Ectodermal cell (in vitro differentiated cells): ENCODE results near the gene DAAM1.
A peak's percentile ranks its signal among the peaks of the same experiment; 100 is the strongest.

Experiments used
- H3K27ac ChIP-seq: 2 replicates; pipeline ENCODE4 v1.7.0; 2013; ENCODE audit warnings: mild to moderate bottlenecking, low read depth, low read length; ENCODE audit not compliant: insufficient read depth, poor library complexity, severe bottlenecking
- H3K27me3 ChIP-seq: 2 replicates; pipeline ENCODE4 v1.7.0; 2013; ENCODE audit warnings: mild to moderate bottlenecking, low read length; ENCODE audit not compliant: insufficient read depth, control insufficient read depth, poor library complexity, severe bottlenecking
- H3K36me3 ChIP-seq: one replicate; pipeline ENCODE4 v1.7.0; 2013; ENCODE audit warnings: low read length; ENCODE audit not compliant: control insufficient read depth, insufficient read depth
- H3K4me1 ChIP-seq: one replicate; pipeline ENCODE4 v1.7.0; 2013; ENCODE audit warnings: low read length; ENCODE audit not compliant: control insufficient read depth, insufficient read depth
- H3K4me3 ChIP-seq: 2 replicates; pipeline ENCODE4 v1.7.0; 2013; ENCODE audit warnings: low read depth, low read length, control low read depth; ENCODE audit not compliant: insufficient read depth
- H3K9me3 ChIP-seq: 2 replicates; pipeline ENCODE4 v1.7.0; 2013; ENCODE audit warnings: mild to moderate bottlenecking, low read length, moderate library complexity; ENCODE audit not compliant: control insufficient read depth
- WGBS, 2 experiments: methylation state at CpG; one replicate each; pipeline ENCODE4 v1.1.7; 2013; ENCODE audit warnings: missing lambda C conversion rate in 2 of 2; 5-methylcytosine and 5-hydroxymethylcytosine counted together

DAAM1 gene

GRCh38 chr14:59363531-59364226 lies 175.2 kb downstream of the DAAM1 start:
- 89 to 96% methylated on average over 5 of the region's 5 CpGs for WGBS, 2 experiments
- no peak overlapping the region for H3K4me3 ChIP-seq

GRCh38 chr14:59370158-59370742 lies 181.8 kb downstream of the DAAM1 start:
- 100% methylated on average over 1 of the region's 3 CpGs for WGBS, 2 experiments
- H3K4me1 ChIP-seq = peaks cover 5% of the 10 kb centered on the region

More at GRCh38 chr14:59363531-59364226, 175.2 kb downstream of the DAAM1 start:
- no peak overlapping the region for H3K27ac ChIP-seq
- no peaks in the 10 kb centered on the region for H3K4me1 ChIP-seq
- no peaks in the 10 kb centered on the region for H3K27me3 ChIP-seq
- H3K9me3 ChIP-seq = no peaks in the 10 kb centered on the region
- H3K36me3 ChIP-seq = peaks cover 6% of the 10 kb centered on the region

GRCh38 chr14:59371771-59372170 lies 183.3 kb downstream of the DAAM1 start:
- no peak overlapping the region for H3K4me3 ChIP-seq
- no peaks in the 10 kb centered on the region for H3K27me3 ChIP-seq
- H3K9me3 ChIP-seq = no peaks in the 10 kb centered on the region
- 86 to 91% methylated on average over 2 of the region's 2 CpGs for WGBS, 2 experiments
- H3K4me1 ChIP-seq = peaks cover 5% of the 10 kb centered on the region
- H3K27ac ChIP-seq = no peak overlapping the region
- peaks cover 6% of the 10 kb centered on the region for H3K36me3 ChIP-seq

More at GRCh38 chr14:59370158-59370742, 181.8 kb downstream of the DAAM1 start:
- no peaks in the 10 kb centered on the region for H3K9me3 ChIP-seq
- peaks cover 6% of the 10 kb centered on the region for H3K36me3 ChIP-seq
- H3K4me3 ChIP-seq = no peak overlapping the region
- no peak overlapping the region for H3K27ac ChIP-seq
- H3K27me3 ChIP-seq = no peaks in the 10 kb centered on the region

- Histone ChIP-seq H3K27me3 (no peaks in the 10 kb centered on the region), H3K36me3 (no peaks in the 10 kb centered on the region), H3K27ac (no peak overlapping the region), H3K9me3 (no peaks in the 10 kb centered on the region), H3K4me3 (no peak overlapping the region), H3K4me1 (peaks cover 5% of the 10 kb centered on the region)
- WGBS, 2 experiments = 97% methylated on average over 3 of the region's 3 CpGs
Measured at GRCh38 chr14:59374048-59374447, 185.6 kb downstream of the DAAM1 start.

- Histone ChIP-seq H3K27me3 (no peaks in the 10 kb centered on the region), H3K27ac (no peak overlapping the region), H3K4me3 (no peak overlapping the region), H3K4me1 (peaks cover 5% of the 10 kb centered on the region), H3K36me3 (no peaks in the 10 kb centered on the region), H3K9me3 (no peaks in the 10 kb centered on the region)
- 91 to 94% methylated on average over 3 of the region's 3 CpGs for WGBS, 2 experiments
Measured at GRCh38 chr14:59376686-59377085, 188.2 kb downstream of the DAAM1 start.

- Histone ChIP-seq H3K9me3 (no peaks in the 10 kb centered on the region), H3K4me1 (peaks cover 5% of the 10 kb centered on the region), H3K4me3 (no peak overlapping the region), H3K27me3 (no peaks in the 10 kb centered on the region), H3K36me3 (no peaks in the 10 kb centered on the region), H3K27ac (peak overlapping the region; percentile 31)
- WGBS, 2 experiments = 91 to 92% methylated on average over 3 of the region's 3 CpGs
Measured at GRCh38 chr14:59377491-59377890, 189.0 kb downstream of the DAAM1 start.

- WGBS, 2 experiments = 86 to 88% methylated on average over 9 of the region's 9 CpGs
- Histone ChIP-seq H3K27me3 (no peaks in the 10 kb centered on the region), H3K9me3 (no peaks in the 10 kb centered on the region), H3K4me1 (peaks cover 5% of the 10 kb centered on the region), H3K36me3 (no peaks in the 10 kb centered on the region), H3K27ac (no peak overlapping the region), H3K4me3 (no peak overlapping the region)
Measured at GRCh38 chr14:59377991-59378601, 189.6 kb downstream of the DAAM1 start.

GRCh38 chr14:59389936-59390335 lies 201.5 kb downstream of the DAAM1 start:
- Histone ChIP-seq H3K27ac (no peak overlapping the region), H3K4me1 (no peaks in the 10 kb centered on the region), H3K4me3 (no peak overlapping the region), H3K27me3 (no peaks in the 10 kb centered on the region), H3K36me3 (no peaks in the 10 kb centered on the region), H3K9me3 (no peaks in the 10 kb centered on the region)
- WGBS, 2 experiments = 100% methylated on average over 1 of the region's 1 CpG

- Histone ChIP-seq H3K4me1 (no peaks in the 10 kb centered on the region), H3K9me3 (no peaks in the 10 kb centered on the region), H3K27me3 (no peaks in the 10 kb centered on the region), H3K4me3 (no peak overlapping the region), H3K27ac (no peak overlapping the region), H3K36me3 (no peaks in the 10 kb centered on the region)
- 89 to 92% methylated on average over 2 of the region's 2 CpGs for WGBS, 2 experiments
Measured at GRCh38 chr14:59391388-59391787, 202.9 kb downstream of the DAAM1 start.

- Histone ChIP-seq H3K4me3 (no peak overlapping the region), H3K9me3 (no peaks in the 10 kb centered on the region), H3K4me1 (no peaks in the 10 kb centered on the region), H3K27me3 (no peaks in the 10 kb centered on the region), H3K27ac (no peak overlapping the region), H3K36me3 (no peaks in the 10 kb centered on the region)
- WGBS, 2 experiments = 79 to 90% methylated on average over 4 of the region's 4 CpGs
Measured at GRCh38 chr14:59394268-59394667, 205.8 kb downstream of the DAAM1 start.
